Bronchial epithelial cell (primary cell): ENCODE measurements around the gene PTCRA. TPM values are rescaled to one million over a fixed set of nuclear protein-coding genes. Genes with fewer than 3 reads are reported as not detected.
"Not testable (repeated sequence)": the region's sequence is repeated elsewhere in the genome, so short reads cannot be mapped to it uniquely, and the experiment has no call there.

ENCODE experiments used
- DNase-seq: peaks from one replicate; pipeline ENCODE4 v3.0.0-alpha.2; 2010; ENCODE audit warnings: low read depth
- FAIRE-seq: peaks from 2 replicates; lab custom pipeline; 2011; peaks lifted over from hg19 to GRCh38; lab: Jason Lieb, UNC
- H3K27me3 ChIP-seq: 2 replicates; pipeline ENCODE4 v1.5.1; 2011; ENCODE audit warnings: low read length; ENCODE audit not compliant: control insufficient read depth, insufficient read depth
- H3K36me3 ChIP-seq: 2 replicates; pipeline ENCODE4 v1.5.1; 2011; ENCODE audit warnings: low read length; ENCODE audit not compliant: control insufficient read depth, insufficient read depth
- H3K4me3 ChIP-seq: 2 replicates; pipeline ENCODE4 v1.5.1; 2011; ENCODE audit warnings: mild to moderate bottlenecking, low read depth, low read length, control low read depth
- CTCF ChIP-seq: IDR thresholded peaks from 2 replicates; pipeline ENCODE4 v1.5.1; 2011; ENCODE audit warnings: mild to moderate bottlenecking, moderate library complexity, low read length, control low read depth, inconsistent platforms; ENCODE audit not compliant: insufficient read depth, severe bottlenecking
- total RNA-seq: library from RNA; depleted of rRNA; stranded (reverse); fragments of >200 nt; gene quantifications from 2 replicates; pipeline ENCODE4 v1.2.1, GENCODE V29; 2014

PTCRA gene
- total RNA-seq, 1 donor from 2014 or later = not detected

GRCh38 chr6:42901538-42901957, 14.3 kb upstream of the PTCRA start:
- no peaks in the 10 kb centered on the region for H3K36me3 ChIP-seq
- DNase-seq = peak; percentile 80
- no peak overlapping the region for H3K4me3 ChIP-seq
- peak; percentile 70 for TF ChIP-seq CTCF
- H3K27me3 ChIP-seq = no peaks in the 10 kb centered on the region
- FAIRE-seq = no peak

GRCh38 chr6:42902429-42903263, 13.2 kb upstream of the PTCRA start:
- DNase-seq, H3K27me3 ChIP-seq, H3K36me3 ChIP-seq, FAIRE-seq: not testable (repeated sequence)
- H3K4me3 ChIP-seq = peak overlapping the region; percentile 2

- Histone ChIP-seq H3K27me3 (no peaks in the 10 kb centered on the region), H3K36me3 (no peaks in the 10 kb centered on the region), H3K4me3 (no peak overlapping the region)
- FAIRE-seq = no peak
- TF ChIP-seq CTCF = no peak
- no peak for DNase-seq
These were observed 11.4 kb upstream of the PTCRA start for GRCh38 chr6:42904467-42904866.

- no peaks in the 10 kb centered on the region for H3K36me3 ChIP-seq
- no peak for TF ChIP-seq CTCF
- H3K4me3 ChIP-seq = no peak overlapping the region
- no peak for DNase-seq
- no peaks in the 10 kb centered on the region for H3K27me3 ChIP-seq
- no peak for FAIRE-seq
These were observed 8.5 kb upstream of the PTCRA start for GRCh38 chr6:42907336-42907735.

- no peaks in the 10 kb centered on the region for H3K27me3 ChIP-seq
- TF ChIP-seq CTCF = no peak
- no peak for FAIRE-seq
- no peaks in the 10 kb centered on the region for H3K36me3 ChIP-seq
- no peak for DNase-seq
- H3K4me3 ChIP-seq = no peak overlapping the region
These were observed 6.0 kb upstream of the PTCRA start for GRCh38 chr6:42909835-42910234.

GRCh38 chr6:42911171-42912021, 4.5 kb upstream of the PTCRA start:
- Histone ChIP-seq H3K4me3 (no peak overlapping the region), H3K27me3 (no peaks in the 10 kb centered on the region), H3K36me3 (no peaks in the 10 kb centered on the region)
- no peak for TF ChIP-seq CTCF
- no peak for DNase-seq
- no peak for FAIRE-seq
